Measurements from ENCODE around the gene GORASP2. TPM values are rescaled to one million over a fixed set of nuclear protein-coding genes. Genes with fewer than 3 reads are reported as not detected.

GORASP2 gene
- total RNA-seq, 2 donors from 2014 or later = 58.4 to 69.0 TPM

- Histone ChIP-seq H3K27me3 (no peaks in the 10 kb centered on the region), H3K36me3 (no peaks in the 10 kb centered on the region), H3K9me3 (no peaks in the 10 kb centered on the region), H3K4me3 (no peak overlapping the region), H3K27ac (no peak overlapping the region), H3K4me1 (no peaks in the 10 kb centered on the region)
- no peak for DNase-seq (ENCODE audit: low spot score)
- no peak for TF ChIP-seq CTCF (IDR thresholded peaks at IDR 0.05)
Measured at GRCh38 chr2:170984079-170984478, 55.0 kb downstream of the GORASP2 start.

GRCh38 chr2:170985407-170985806 is 56.4 kb downstream of the GORASP2 start:
- no peaks in the 10 kb centered on the region for H3K4me1 ChIP-seq
- no peak overlapping the region for H3K4me3 ChIP-seq
- DNase-seq (ENCODE audit: low spot score) = no peak
- no peaks in the 10 kb centered on the region for H3K27me3 ChIP-seq
- H3K36me3 ChIP-seq = no peaks in the 10 kb centered on the region
- H3K27ac ChIP-seq = no peak overlapping the region
- no peaks in the 10 kb centered on the region for H3K9me3 ChIP-seq
- TF ChIP-seq CTCF (IDR thresholded peaks at IDR 0.05) = no peak

- Histone ChIP-seq H3K36me3 (no peaks in the 10 kb centered on the region), H3K4me1 (no peaks in the 10 kb centered on the region), H3K4me3 (no peak overlapping the region), H3K27me3 (no peaks in the 10 kb centered on the region), H3K9me3 (no peaks in the 10 kb centered on the region), H3K27ac (no peak overlapping the region)
- no peak for TF ChIP-seq CTCF (IDR thresholded peaks at IDR 0.05)
- DNase-seq (ENCODE audit: low spot score) = no peak
Measured at GRCh38 chr2:170986566-170987258, 57.7 kb downstream of the GORASP2 start.

- Histone ChIP-seq H3K36me3 (peaks cover 16% of the 10 kb centered on the region), H3K27ac (no peak overlapping the region), H3K9me3 (no peaks in the 10 kb centered on the region), H3K27me3 (no peaks in the 10 kb centered on the region), H3K4me1 (no peaks in the 10 kb centered on the region), H3K4me3 (no peak overlapping the region)
- DNase-seq (ENCODE audit: low spot score) = no peak
- TF ChIP-seq CTCF (IDR thresholded peaks at IDR 0.05) = no peak
Measured at GRCh38 chr2:170991398-170992182, 62.5 kb downstream of the GORASP2 start.

- H3K4me3 ChIP-seq = no peak overlapping the region
- no peaks in the 10 kb centered on the region for H3K27me3 ChIP-seq
- no peak for DNase-seq (ENCODE audit: low spot score)
- H3K36me3 ChIP-seq = peaks cover 34% of the 10 kb centered on the region
- no peaks in the 10 kb centered on the region for H3K9me3 ChIP-seq
- H3K4me1 ChIP-seq = no peaks in the 10 kb centered on the region
- no peak overlapping the region for H3K27ac ChIP-seq
- TF ChIP-seq CTCF (IDR thresholded peaks at IDR 0.05) = no peak
Measured at GRCh38 chr2:170996316-170996715, 67.3 kb downstream of the GORASP2 start.
